ES-I3 (cell line): ENCODE results near the gene SEZ6L2.

Experiments
- H3K36me3 ChIP-seq: 2 replicates; pipeline ENCODE4 v1.6.1; 2013; ENCODE audit warnings: mild to moderate bottlenecking, low read length, control low read depth, moderate library complexity; ENCODE audit not compliant: insufficient read depth
- H3K4me1 ChIP-seq: 2 replicates; pipeline ENCODE4 v1.6.1; 2013; ENCODE audit warnings: mild to moderate bottlenecking, control low read depth, low read length; ENCODE audit not compliant: insufficient read depth
- H3K9ac ChIP-seq: 2 replicates; pipeline ENCODE4 v1.6.1; 2013; ENCODE audit warnings: low read depth, mild to moderate bottlenecking, low read length, moderate library complexity
- H3K9me3 ChIP-seq: 2 replicates; pipeline ENCODE4 v1.6.1; 2013; ENCODE audit warnings: mild to moderate bottlenecking, low read length, moderate library complexity; ENCODE audit not compliant: control insufficient read depth, insufficient read depth

Gene SEZ6L2

GRCh38 chr16:29862884-29863668 is 36.3 kb downstream of the SEZ6L2 start, which contains the start of gene CDIPT:
Gene CDIPT, minus strand, starts transcription at chr16:29863226. Its CDS starts 369 bp downstream, at chr16:29862857.
- Histone ChIP-seq H3K36me3 (no peaks in the 10 kb centered on the region; the same call in 1 of the 2 replicates), H3K9ac (peak within 1 kb of the TSS; percentile 74), H3K9me3 (no peaks in the 10 kb centered on the region), H3K4me1 (no peaks in the 10 kb centered on the region)

GRCh38 chr16:29862383-29862883 is 36.9 kb downstream of the SEZ6L2 start:
- Histone ChIP-seq H3K9me3 (no peaks in the 10 kb centered on the region), H3K36me3 (no peaks in the 10 kb centered on the region; the same call in 1 of the 2 replicates), H3K9ac (peak overlapping the region; percentile 74), H3K4me1 (no peaks in the 10 kb centered on the region)

DNA sequence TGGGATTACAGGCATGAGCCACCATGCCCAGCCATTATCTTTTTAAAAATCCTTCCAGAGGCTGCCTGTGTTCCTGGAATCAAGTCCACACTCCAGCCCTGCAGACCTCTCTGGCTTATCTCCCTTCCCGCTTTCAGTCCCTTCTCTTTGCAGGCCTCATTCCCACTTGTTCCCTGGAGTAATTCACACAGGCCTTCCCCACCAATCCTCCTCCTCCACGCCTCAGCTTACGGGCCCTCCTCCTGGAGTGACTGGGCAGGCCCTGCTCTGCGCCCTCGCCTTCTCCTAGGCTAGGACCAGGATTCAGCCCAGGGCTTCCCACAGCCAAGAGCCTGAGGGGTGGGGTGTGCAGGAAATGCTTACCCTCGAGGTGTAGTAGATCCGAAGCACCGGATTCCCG is 39.1 kb downstream of the SEZ6L2 start:
- Histone ChIP-seq H3K9ac (no peak overlapping the region), H3K36me3 (no peaks in the 10 kb centered on the region; the same call in 1 of the 2 replicates), H3K9me3 (no peaks in the 10 kb centered on the region), H3K4me1 (no peaks in the 10 kb centered on the region)

- Histone ChIP-seq H3K9ac (no peak overlapping the region), H3K9me3 (no peaks in the 10 kb centered on the region), H3K36me3 (no peaks in the 10 kb centered on the region; the same call in 1 of the 2 replicates), H3K4me1 (no peaks in the 10 kb centered on the region)
These were observed 40.4 kb downstream of the SEZ6L2 start for GRCh38 chr16:29858974-29859373.

- H3K36me3 ChIP-seq = no peaks in the 10 kb centered on the region; the same call in 1 of the 2 replicates
- no peaks in the 10 kb centered on the region for H3K4me1 ChIP-seq
- no peaks in the 10 kb centered on the region for H3K9me3 ChIP-seq
- H3K9ac ChIP-seq = no peak overlapping the region
These were observed 41.1 kb downstream of the SEZ6L2 start for GRCh38 chr16:29858149-29858849.

DNA sequence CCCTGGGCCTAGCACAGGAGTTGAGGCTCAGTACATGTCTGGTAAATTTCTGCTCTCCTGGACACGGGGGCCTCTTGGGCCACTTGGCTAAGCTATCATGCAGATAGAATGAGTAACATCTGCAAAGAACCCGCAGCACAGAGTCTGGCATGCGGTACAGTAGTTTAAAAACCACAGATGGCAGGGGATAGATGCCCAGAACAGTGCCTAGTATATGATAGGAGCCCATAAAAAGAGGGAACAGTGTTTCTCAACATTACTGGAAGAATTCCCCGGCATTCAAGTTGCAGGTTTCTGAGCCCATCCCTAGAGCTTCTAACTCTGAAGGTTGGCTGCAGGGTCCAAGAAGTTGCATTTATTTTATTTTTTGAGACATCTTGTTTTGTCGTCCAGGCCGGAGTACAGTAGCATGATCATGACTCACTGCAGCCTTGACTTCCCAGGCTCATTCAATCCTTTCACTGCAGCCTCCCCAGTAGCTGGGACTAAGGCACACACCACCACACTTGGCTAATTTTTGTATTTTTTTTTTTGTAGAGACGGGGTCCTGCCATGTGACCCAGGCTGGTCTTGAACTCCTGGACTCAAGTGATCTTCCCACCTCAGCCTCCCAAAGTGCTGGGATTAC is 42.1 kb downstream of the SEZ6L2 start:
- Histone ChIP-seq H3K9ac (no peak overlapping the region), H3K36me3 (no peaks in the 10 kb centered on the region; the same call in 1 of the 2 replicates), H3K9me3 (no peaks in the 10 kb centered on the region), H3K4me1 (no peaks in the 10 kb centered on the region)

DNA sequence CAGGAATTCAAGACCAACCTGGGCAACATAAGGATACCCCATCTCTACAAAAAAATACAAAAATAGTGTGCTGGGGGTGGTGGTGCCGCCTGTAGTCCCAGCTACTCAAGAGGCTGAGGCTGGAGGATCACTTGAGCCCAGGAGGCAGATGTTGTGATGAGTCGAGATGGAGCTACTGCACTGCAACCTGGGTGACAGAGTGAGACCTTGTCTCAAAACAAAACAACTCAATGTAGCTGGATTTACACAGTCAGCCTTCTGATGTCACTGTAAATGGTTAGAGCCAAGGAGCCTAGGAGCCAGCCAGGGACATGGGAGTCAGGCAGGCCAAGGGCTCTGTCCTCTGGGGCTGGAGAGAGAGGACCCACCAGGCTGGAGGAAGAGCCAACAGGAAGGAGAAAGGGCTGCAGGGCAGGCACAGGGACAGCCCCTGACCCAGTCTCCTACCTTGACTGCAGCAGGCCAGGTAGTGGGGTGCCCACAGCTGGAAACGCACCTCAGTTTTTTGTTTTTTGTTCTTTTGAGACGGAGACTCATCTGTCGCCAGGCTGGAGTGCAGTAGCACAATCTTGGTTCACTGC is 44.7 kb downstream of the SEZ6L2 start:
- Histone ChIP-seq H3K4me1 (peaks cover under 1% of the 10 kb centered on the region; the same call in 1 of the 2 replicates), H3K9ac (no peak overlapping the region), H3K36me3 (no peaks in the 10 kb centered on the region), H3K9me3 (no peaks in the 10 kb centered on the region)

- Histone ChIP-seq H3K9me3 (no peaks in the 10 kb centered on the region), H3K36me3 (no peaks in the 10 kb centered on the region), H3K4me1 (peaks cover 7% of the 10 kb centered on the region; the same call in 1 of the 2 replicates), H3K9ac (no peak overlapping the region)
These were observed 46.7 kb downstream of the SEZ6L2 start for GRCh38 chr16:29852654-29853053.

DNA sequence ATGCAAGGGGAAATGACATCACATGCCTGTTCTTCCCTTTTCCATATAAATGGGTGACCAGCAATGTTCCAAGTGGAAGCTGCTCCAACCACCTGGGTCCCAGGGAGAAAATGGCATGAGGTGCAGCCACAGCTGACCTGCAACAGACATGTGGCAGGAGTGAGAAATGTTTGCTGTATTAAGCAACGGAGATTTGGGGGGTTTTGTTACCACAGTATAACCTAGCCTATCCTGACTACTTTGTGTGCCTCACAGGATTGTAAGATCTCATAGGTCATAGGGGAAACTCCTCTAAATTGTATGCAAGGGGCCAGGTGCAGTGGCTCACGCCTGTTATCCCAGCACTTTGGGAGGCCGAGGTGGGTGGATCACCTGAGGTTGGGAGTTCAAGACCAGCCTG is 48.4 kb downstream of the SEZ6L2 start:
- Histone ChIP-seq H3K9me3 (no peaks in the 10 kb centered on the region), H3K4me1 (peaks cover 7% of the 10 kb centered on the region; the same call in 1 of the 2 replicates), H3K9ac (no peak overlapping the region), H3K36me3 (no peaks in the 10 kb centered on the region)

DNA sequence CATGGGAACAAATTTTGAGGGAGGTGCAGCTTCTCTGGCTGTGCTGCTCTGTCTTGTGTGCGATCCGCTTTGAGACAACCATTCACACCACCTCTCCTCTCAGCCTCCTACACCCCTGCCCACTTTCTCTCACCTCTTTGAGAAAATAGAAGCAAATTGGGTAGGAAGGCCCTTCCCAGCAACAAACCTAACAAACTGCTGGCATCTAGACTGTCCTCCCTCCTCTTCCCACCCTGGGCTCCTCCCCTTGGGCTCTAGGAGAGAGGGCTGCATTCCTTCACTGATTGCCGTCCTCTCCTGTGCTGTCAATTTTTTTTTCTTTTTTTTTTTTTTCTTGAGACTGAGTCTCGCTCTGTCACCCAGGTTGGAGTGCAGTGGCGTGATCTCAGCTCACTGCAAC is 49.8 kb downstream of the SEZ6L2 start:
- Histone ChIP-seq H3K9ac (no peak overlapping the region), H3K4me1 (peaks cover 7% of the 10 kb centered on the region; the same call in 1 of the 2 replicates)

DNA sequence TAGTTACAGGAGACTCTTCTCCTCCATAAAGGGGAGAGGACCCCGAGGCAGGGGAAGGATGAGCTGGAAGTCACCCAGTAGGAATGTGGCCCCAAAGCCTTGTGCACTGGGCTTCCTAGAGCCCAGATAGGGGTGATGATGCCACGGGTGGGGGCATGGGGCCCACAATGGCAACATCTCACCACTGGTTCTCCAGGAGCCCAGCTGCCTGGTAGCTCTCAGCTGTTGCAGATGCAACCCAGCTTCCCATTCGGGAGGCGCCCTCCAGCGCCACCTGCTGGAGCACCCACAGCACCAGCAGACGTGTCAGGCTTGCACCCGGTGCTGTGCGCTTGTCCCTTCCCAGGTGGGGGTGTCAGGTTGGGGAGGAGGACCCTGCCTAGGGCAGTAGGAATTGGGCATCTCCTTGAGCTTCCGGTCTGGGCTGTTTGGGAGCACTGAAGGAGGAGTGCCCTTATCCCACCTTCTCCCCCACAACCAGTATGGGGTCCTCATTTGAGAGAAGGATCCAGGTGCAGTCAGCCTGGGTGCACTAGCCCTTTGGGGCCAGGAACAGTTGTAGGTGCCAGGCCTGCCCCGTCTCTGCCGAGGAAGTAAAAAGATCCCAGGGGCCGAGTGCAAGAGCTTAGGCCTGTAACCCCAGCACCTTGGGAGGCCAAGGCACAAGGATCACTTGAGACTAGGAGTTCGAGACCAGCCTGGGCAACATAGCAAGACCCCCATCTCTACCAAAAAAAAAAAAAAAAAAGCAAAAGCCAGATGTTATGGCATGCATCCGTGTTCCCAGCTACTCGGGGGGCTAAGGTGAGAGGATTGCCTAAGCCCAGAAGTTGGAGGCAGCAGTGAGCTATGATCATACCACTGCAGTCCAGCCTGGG is 50.7 kb downstream of the SEZ6L2 start:
- Histone ChIP-seq H3K4me1 (peaks cover 7% of the 10 kb centered on the region; the same call in 1 of the 2 replicates), H3K9me3 (no peaks in the 10 kb centered on the region), H3K36me3 (no peaks in the 10 kb centered on the region), H3K9ac (no peak overlapping the region)

More for the DNA sequence above, 49.8 kb downstream of the SEZ6L2 start:
- no peaks in the 10 kb centered on the region for H3K9me3 ChIP-seq
- no peaks in the 10 kb centered on the region for H3K36me3 ChIP-seq

DNA sequence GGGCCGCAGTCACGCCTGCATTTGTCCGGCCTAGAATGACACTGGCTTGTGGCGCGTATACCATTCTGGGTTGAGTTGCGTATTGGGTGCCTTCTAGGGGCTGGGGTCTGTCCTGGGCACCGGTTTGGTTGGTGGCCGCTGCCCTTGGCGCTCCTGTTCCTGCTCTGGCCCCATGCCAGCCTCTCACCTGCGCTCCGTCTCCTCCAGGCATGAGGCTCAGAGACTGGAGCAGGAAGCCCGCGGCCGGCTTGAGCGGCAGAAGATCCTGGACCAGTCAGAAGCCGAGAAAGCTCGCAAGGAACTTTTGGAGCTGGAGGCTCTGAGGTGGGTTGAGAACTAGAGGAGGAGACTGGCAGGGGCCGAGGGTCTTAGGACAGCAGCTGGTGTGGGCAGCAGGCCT is 53.7 kb downstream of the SEZ6L2 start:
- Histone ChIP-seq H3K9ac (no peak overlapping the region), H3K9me3 (no peaks in the 10 kb centered on the region), H3K36me3 (no peaks in the 10 kb centered on the region), H3K4me1 (peaks cover 7% of the 10 kb centered on the region; the same call in 1 of the 2 replicates)

- Histone ChIP-seq H3K4me1 (peaks cover 7% of the 10 kb centered on the region; the same call in 1 of the 2 replicates), H3K36me3 (no peaks in the 10 kb centered on the region), H3K9ac (no peak overlapping the region), H3K9me3 (no peaks in the 10 kb centered on the region)
These were observed 54.6 kb downstream of the SEZ6L2 start for GRCh38 chr16:29844575-29845331.
